Tongue (tissue), 2 donors: ENCODE data around the gene PVALEF. TPM values are rescaled to one million over a fixed set of nuclear protein-coding genes. Genes with fewer than 3 reads are reported as not detected.
A peak's percentile ranks its signal among the peaks of the same experiment; 100 is the strongest.

ENCODE experiments used
- DNase-seq: peaks from one replicate; pipeline ENCODE4 v3.0.0-alpha.2; 2015
- total RNA-seq: library from RNA; depleted of rRNA; stranded (reverse); fragments of >200 nt; gene quantifications from one replicate; pipeline ENCODE4 v1.2.3, GENCODE V29; 2014

The PVALEF gene
- total RNA-seq, 1 donor from 2014 or later, result not detected

GRCh38 chr17:81128774-81129173 lies 36.5 kb upstream of the PVALEF start:
- DNase-seq, result no peak

- no peak for DNase-seq
Observed at GRCh38 chr17:81129289-81129688, 36.0 kb upstream of the PVALEF start.

GRCh38 chr17:81129711-81130367 lies 35.5 kb upstream of the PVALEF start:
- no peak for DNase-seq

- no peak for DNase-seq
Observed at GRCh38 chr17:81130385-81131361, 34.6 kb upstream of the PVALEF start.

- no peak for DNase-seq
Observed at GRCh38 chr17:81131486-81132196, 33.7 kb upstream of the PVALEF start.

- no peak for DNase-seq
Observed at GRCh38 chr17:81132197-81132540, 33.1 kb upstream of the PVALEF start.

- DNase-seq, result no peak
Observed at GRCh38 chr17:81132770-81133723, 32.3 kb upstream of the PVALEF start.

GRCh38 chr17:81134064-81134781 lies 31.1 kb upstream of the PVALEF start:
- no peak for DNase-seq

GRCh38 chr17:81135505-81136278 lies 29.6 kb upstream of the PVALEF start:
- DNase-seq, result peak; percentile 50

- DNase-seq, result no peak
Observed at GRCh38 chr17:81136366-81136765, 28.9 kb upstream of the PVALEF start.

GRCh38 chr17:81137248-81137647 lies 28.1 kb upstream of the PVALEF start:
- DNase-seq, result no peak

- no peak for DNase-seq
Observed at GRCh38 chr17:81138083-81138482, 27.2 kb upstream of the PVALEF start.

GRCh38 chr17:81138500-81138899 lies 26.8 kb upstream of the PVALEF start:
- no peak for DNase-seq

GRCh38 chr17:81139428-81139827 lies 25.9 kb upstream of the PVALEF start:
- no peak for DNase-seq

GRCh38 chr17:81140018-81140417 lies 25.3 kb upstream of the PVALEF start:
- no peak for DNase-seq

- DNase-seq, result no peak
Observed at GRCh38 chr17:81140695-81141094, 24.6 kb upstream of the PVALEF start.

GRCh38 chr17:81142301-81143199 lies 22.8 kb upstream of the PVALEF start:
- DNase-seq, result peak; percentile 91

- DNase-seq, result no peak
Observed at GRCh38 chr17:81143200-81143527, 22.1 kb upstream of the PVALEF start.

GRCh38 chr17:81143717-81144422 lies 21.4 kb upstream of the PVALEF start:
- no peak for DNase-seq
